ENCODE results near the gene C8G. TPM values are rescaled to one million over a fixed set of nuclear protein-coding genes. Genes with fewer than 3 reads are reported as not detected.

Gene C8G
- total and polyA plus RNA-seq, 2 of the 13 experiments (the other 11 are each of a cell fraction or from before 2014, with no cell fraction given) = 4.9 to 12.8 TPM

DNA sequence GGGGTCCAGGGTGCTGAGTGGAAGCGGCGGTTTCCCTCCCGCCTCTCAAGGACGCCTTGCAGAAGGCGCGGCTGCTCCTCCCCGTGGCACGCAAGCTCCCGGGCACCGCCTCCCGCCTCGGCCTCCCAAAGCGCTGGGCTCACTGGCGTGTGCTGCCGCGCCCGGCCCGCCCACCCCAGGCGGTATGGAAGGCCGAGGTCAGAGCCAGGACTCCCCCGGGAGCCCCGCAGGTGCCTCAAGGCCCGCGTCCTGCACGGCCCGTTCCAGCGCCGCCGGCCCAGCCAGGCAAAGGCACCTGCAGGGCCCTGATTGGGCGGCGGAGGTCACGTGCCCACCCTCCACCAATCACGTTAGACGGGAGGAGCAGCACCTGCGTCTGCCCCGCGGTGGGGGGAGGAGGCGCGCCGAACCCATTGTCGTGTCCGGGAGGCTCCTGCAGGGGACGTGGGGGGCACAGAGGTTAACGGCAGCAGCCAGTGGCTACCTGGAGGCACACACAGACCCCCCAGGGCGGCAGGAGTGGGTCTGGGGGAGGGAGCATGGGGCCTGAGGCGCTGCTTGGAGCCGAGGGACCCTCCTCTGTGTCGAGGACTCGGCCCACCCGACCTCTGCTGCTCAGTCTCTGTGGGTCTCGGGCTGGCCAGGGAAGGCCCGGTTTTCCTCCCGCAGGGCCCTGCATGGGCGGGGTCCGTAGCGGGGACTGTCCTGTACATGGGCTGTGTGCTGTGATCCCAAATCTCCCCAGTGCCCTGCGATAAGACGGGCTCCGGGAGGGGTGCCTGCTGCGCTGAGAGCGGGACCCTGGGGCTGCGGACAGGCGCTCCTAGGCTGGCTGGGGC lies 5.0 kb downstream of the C8G start (continued):
- TF ChIP-seq, protein P1, sequence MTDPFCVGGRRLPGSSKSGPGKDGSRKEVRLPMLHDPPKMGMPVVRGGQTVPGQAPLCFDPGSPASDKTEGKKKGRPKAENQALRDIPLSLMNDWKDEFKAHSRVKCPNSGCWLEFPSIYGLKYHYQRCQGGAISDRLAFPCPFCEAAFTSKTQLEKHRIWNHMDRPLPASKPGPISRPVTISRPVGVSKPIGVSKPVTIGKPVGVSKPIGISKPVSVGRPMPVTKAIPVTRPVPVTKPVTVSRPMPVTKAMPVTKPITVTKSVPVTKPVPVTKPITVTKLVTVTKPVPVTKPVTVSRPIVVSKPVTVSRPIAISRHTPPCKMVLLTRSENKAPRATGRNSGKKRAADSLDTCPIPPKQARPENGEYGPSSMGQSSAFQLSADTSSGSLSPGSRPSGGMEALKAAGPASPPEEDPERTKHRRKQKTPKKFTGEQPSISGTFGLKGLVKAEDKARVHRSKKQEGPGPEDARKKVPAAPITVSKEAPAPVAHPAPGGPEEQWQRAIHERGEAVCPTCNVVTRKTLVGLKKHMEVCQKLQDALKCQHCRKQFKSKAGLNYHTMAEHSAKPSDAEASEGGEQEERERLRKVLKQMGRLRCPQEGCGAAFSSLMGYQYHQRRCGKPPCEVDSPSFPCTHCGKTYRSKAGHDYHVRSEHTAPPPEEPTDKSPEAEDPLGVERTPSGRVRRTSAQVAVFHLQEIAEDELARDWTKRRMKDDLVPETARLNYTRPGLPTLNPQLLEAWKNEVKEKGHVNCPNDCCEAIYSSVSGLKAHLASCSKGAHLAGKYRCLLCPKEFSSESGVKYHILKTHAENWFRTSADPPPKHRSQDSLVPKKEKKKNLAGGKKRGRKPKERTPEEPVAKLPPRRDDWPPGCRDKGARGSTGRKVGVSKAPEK (CRISPR knock-in tag; IDR thresholded peaks at IDR 0.05; ENCODE audit: borderline replicate concordance) = no peak
- TF ChIP-seq ZSCAN21 (CRISPR knock-in tag; IDR thresholded peaks at IDR 0.05; ENCODE audit: borderline replicate concordance) (peak; percentile 57; the same call in 1 of the 2 replicates), ZNF737 (CRISPR knock-in tag; IDR thresholded peaks at IDR 0.05; ENCODE audit: borderline replicate concordance) (no peak)

DNA sequence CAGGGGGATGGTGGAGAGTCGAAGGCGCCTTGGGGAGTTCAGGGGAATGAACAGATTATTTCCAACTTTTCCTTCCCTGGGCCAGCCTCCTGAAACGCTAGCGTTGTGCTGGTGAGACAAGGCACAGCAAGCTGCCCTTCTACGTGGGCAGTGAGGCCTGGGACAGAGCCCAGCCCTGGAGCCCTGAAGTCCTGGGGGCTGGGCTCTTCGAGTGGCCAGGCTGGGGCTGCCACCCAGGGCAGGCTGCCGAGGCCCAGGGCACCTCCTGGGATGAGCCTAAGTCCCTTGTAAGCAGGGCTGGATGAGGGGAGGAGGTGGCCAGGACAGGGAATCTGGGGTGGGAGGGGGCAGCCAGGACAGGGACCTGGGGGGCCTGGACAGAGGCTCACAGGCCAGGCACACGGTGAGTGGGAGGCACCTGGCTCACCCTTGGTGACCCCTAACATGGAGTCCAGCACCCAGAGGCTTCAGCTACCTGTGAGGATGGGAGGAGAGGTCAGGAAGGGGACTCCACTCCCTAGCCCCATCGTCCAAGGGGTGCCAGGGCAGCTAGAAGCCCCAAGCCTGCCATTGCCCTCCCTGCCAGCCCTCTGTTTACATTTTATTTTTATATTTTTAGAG lies 5.7 kb downstream of the C8G start:
- Histone ChIP-seq H3K9me3 (ENCODE audit: low read length) (no peaks in the 10 kb centered on the region), H3K27me3 (ENCODE audit: control insufficient read depth in 1 of 2, insufficient read depth in 2 of 2, low read length in 2 of 2) (no peaks in the 10 kb centered on the region), H3K4me3 (replicated peaks in 1 of 3; ENCODE audit: insufficient read depth in 1 of 3, low read depth in 2 of 3, low read length in 3 of 3) (peak overlapping the region; percentile 68 to 90 (median 87)), H3K4me1 (ENCODE audit: insufficient read depth, low read length) (peaks cover 48% of the 10 kb centered on the region), H3K9ac (ENCODE audit: insufficient read depth, low read depth, low read length) (peak overlapping the region; percentile 86), H3K27ac (ENCODE audit: extremely low read length, insufficient read depth, low read length) (peak overlapping the region; percentile 95), H4K20me1 (ENCODE audit: insufficient read depth, low read length) (no peaks in the 10 kb centered on the region), H2AFZ (ENCODE audit: low read length) (no peak overlapping the region), H3K79me2 (ENCODE audit: insufficient read depth, low read length) (peaks cover 5% of the 10 kb centered on the region), H3K4me2 (ENCODE audit: low read depth, low read length) (peak overlapping the region; percentile 100), H3K36me3 (replicated peaks in 1 of 2; ENCODE audit: control insufficient read depth in 1 of 2, insufficient read depth in 2 of 2, low read length in 2 of 2) (no peaks in the 10 kb centered on the region)
- ChIA-PET POLR2A (interaction anchor here (0.6 kb wide), 1 partner anchor 32 kb away, joined by 3 read pairs; no protein-coding TSS in a partner anchor), CTCF (ENCODE audit: low intra/inter-chr PET ratio, low total read pairs) (no interaction called here)
- no TSS peak for BruUV-seq (replicated peaks)
- 24% methylated on average over 3 of the region's 9 CpGs for WGBS (ENCODE audit: low lambda C conversion rate)
- ATAC-seq = peak; percentile 2
- no peak for DNase-seq (ENCODE audit: low spot score)
- intact Hi-C loops (cut with micrococcal nuclease; ENCODE audit: unreplicated experiment) = no loop called here
- in situ Hi-C loops (cut with HindIII; ENCODE audit: extremely low pct_ligation_motif_present, low pct_unique_long_range_greater_than_20kb) = no loop called here
- no peak for FAIRE-seq
- TF ChIP-seq TMF1 (CRISPR knock-in tag; IDR thresholded peaks at IDR 0.05; ENCODE audit: low read depth) (peak; percentile 6; the same call in 1 of the 2 replicates), MED8 (CRISPR knock-in tag; IDR thresholded peaks at IDR 0.05; ENCODE audit: insufficient replicate concordance) (no peak), WIZ (CRISPR knock-in tag; IDR thresholded peaks at IDR 0.05) (0 out of 2 replicates have a peak, but pooled peaks have one; percentile 13), ZKSCAN5 (CRISPR knock-in tag; IDR thresholded peaks at IDR 0.05) (no peak), ZNF776 (CRISPR knock-in tag; IDR thresholded peaks at IDR 0.05) (no peak), ZNF205 (CRISPR knock-in tag; IDR thresholded peaks at IDR 0.05) (no peak), ZNF766 (CRISPR knock-in tag; IDR thresholded peaks at IDR 0.05; ENCODE audit: borderline replicate concordance) (no peak)
- TF ChIP-seq, protein P2, sequence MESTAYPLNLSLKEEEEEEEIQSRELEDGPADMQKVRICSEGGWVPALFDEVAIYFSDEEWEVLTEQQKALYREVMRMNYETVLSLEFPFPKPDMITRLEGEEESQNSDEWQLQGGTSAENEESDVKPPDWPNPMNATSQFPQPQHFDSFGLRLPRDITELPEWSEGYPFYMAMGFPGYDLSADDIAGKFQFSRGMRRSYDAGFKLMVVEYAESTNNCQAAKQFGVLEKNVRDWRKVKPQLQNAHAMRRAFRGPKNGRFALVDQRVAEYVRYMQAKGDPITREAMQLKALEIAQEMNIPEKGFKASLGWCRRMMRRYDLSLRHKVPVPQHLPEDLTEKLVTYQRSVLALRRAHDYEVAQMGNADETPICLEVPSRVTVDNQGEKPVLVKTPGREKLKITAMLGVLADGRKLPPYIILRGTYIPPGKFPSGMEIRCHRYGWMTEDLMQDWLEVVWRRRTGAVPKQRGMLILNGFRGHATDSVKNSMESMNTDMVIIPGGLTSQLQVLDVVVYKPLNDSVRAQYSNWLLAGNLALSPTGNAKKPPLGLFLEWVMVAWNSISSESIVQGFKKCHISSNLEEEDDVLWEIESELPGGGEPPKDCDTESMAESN (CRISPR knock-in tag; conservative IDR thresholded peaks at IDR 0.05) = 0 out of 2 replicates have a peak, but pooled peaks have one; percentile 28
- TF ChIP-seq, protein P3, sequence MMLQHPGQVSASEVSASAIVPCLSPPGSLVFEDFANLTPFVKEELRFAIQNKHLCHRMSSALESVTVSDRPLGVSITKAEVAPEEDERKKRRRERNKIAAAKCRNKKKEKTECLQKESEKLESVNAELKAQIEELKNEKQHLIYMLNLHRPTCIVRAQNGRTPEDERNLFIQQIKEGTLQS (CRISPR knock-in tag; IDR thresholded peaks at IDR 0.05) = no peak
- TF ChIP-seq, protein P4, sequence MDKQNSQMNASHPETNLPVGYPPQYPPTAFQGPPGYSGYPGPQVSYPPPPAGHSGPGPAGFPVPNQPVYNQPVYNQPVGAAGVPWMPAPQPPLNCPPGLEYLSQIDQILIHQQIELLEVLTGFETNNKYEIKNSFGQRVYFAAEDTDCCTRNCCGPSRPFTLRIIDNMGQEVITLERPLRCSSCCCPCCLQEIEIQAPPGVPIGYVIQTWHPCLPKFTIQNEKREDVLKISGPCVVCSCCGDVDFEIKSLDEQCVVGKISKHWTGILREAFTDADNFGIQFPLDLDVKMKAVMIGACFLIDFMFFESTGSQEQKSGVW (CRISPR knock-in tag; IDR thresholded peaks at IDR 0.05; ENCODE audit: borderline replicate concordance) = no peak
